Stimulated activated CD4-positive, alpha-beta T cell treated with anti-CD3 and anti-CD28 coated beads, Interleukin-4, amount 100 ng/mL, for 1 hour (primary cell): Measurements from ENCODE around the gene CHAD.
"Not testable (repeated sequence)": the region's sequence is repeated elsewhere in the genome, so short reads cannot be mapped to it uniquely, and the experiment has no call there.

Experiments
- DNase-seq: peaks from one replicate; pipeline ENCODE4 v3.0.0-alpha.2; 2020

CHAD gene

DNA sequence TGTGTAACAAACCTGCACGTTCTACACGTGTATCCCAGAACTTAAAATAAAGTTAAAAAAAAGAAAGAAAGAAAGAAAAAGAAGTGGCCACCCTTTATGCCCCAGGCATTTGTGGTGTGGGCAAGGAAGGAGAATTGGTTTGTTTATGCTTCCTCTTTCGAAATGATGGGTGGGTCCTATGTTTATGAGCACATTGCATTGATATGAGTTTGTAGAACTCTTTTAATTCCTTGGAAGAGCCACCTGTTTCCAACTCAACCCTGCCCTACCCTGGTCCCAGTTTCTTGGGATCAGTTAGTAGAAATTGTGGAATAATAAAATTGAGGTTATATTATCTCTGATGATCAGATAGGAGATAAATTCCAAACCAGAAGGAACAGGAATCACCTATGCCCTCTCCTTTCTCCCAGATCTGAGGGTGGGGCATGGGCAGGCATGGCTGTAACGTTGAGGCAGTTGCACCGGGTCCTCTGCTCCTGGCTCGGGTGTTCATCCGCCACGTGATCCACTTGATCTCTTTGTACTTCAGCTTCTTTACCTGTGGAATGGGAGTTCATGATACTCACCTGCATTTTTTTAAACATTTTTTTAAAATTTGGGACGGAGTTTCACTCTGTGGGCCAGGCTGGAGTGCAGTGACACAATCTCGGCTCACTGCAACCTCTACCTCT lies 15.9 kb downstream of the CHAD start:
- DNase-seq = no peak

- no peak for DNase-seq
Measured at GRCh38 chr17:50451943-50452629, 16.6 kb downstream of the CHAD start.

DNA sequence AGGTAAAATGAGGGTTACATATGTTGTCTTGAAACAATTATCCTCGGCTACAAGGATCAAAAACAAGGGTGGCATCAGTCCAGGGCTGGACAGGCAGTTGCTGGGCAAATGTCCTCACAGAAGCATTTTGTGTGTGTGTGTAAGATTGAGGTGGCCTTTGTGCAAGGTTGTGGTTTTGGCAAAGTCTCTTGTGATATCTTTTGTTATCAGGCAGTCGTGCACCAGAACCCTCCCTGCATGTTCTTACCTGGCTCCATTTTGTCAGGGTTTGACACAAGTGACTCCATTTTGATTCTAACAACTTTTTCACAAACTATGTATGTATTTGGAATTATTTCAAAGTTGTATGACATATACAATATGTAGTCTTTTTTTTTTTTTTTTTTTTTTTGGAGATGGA lies 20.0 kb downstream of the CHAD start:
- no peak for DNase-seq

DNA sequence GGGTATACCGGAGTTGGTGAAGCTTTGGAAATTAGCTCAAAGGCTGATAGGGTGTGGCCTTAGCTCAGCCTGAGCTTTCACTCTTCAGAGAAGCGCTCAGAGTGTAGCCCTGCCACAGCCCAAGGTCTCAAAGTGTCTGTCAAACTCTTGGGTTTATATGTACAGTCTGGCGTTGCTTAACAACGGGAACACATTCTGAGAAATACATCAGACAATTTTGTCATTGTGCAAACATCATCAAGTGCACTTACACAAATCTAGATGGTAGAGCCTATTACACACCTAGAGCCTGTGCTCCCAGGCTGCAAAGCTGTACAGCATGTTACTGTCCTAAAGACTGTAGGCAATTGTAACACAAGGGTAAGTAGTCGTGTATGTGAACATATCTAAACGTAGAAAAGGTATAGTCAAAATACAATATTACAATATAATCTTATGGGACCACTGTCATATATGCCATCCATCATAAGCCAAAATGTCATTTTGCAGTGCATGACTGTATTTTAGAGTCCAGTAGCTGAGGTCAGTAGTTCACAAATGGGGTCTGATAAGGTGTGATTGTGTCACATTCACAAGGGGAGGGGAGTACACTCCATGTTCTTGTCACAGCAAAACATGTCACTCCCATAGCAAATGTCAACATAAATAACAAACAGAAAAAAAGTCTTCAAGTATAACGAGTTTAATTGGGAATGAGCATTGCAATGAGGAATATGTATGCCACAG lies 20.6 kb downstream of the CHAD start:
- DNase-seq = no peak

GRCh38 chr17:50445730-50446325 lies 22.9 kb downstream of the CHAD start:
- DNase-seq = no peak

- DNase-seq = no peak
Measured at GRCh38 chr17:50444841-50445715, 23.6 kb downstream of the CHAD start.

GRCh38 chr17:50443505-50443974 lies 25.1 kb downstream of the CHAD start:
- no peak for DNase-seq

- DNase-seq = no peak
Measured at GRCh38 chr17:50440838-50441829, 27.5 kb downstream of the CHAD start.

- no peak for DNase-seq
Measured at GRCh38 chr17:50440172-50440837, 28.4 kb downstream of the CHAD start.

DNA sequence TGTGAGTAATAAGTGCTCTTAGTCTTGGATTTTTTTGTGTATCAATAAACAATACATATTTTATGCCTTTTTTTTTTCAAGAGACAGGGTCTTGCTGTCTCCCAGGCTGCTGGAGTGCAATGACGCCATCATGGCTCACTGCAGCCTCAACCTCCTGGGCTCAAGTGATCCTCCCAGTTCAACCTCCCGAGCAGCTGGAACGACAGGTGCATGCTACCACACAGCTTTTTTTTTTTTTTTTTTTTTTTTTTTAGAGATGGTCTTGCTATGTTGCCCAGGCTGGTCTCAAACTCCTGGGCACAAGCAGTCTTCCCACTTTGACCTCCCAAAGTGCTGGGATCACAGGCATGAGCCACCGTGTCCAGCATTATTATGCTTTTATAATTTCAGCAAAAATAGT lies 29.7 kb downstream of the CHAD start:
- DNase-seq = no peak

- DNase-seq = no peak
Measured at GRCh38 chr17:50437409-50437808, 31.3 kb downstream of the CHAD start.

- no peak for DNase-seq
Measured at GRCh38 chr17:50432125-50432762, 36.4 kb downstream of the CHAD start.

DNA sequence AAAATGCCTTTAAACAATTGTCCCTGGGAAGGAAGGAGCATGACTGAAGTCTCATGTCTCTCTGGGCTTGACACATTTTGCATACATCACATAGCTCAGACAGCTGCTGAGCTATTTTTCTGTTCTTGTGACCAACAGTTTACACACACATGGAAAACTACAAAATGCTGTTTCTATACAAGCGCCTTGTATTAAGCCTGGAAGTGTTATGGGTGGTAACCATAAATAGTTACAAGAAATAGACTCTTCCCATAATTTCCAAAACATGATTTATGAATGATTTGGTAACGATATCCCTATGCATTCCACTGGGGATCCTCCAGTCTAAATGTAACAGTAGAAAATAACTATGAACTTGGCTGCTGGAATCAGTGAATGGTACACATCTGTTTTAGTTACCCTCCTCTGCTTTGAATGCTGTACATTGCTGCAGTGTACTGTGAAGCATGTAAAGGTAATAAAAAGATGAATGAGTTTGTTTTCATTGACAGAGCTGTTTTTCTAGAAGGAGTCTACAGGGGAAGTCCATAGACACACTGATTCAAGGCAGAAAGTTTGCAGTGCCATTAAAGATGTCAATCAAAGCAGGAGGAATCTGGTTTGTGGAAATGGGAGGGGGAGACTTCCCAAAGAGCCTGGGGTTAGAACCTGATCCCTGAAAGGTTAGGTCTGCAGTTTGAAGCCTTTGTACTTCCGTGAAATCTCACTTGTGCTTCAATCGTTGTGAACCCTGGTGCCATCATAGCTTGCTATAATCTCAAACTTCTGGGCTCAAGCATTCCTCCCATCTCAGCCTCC lies 37.7 kb downstream of the CHAD start:
- no peak for DNase-seq

DNA sequence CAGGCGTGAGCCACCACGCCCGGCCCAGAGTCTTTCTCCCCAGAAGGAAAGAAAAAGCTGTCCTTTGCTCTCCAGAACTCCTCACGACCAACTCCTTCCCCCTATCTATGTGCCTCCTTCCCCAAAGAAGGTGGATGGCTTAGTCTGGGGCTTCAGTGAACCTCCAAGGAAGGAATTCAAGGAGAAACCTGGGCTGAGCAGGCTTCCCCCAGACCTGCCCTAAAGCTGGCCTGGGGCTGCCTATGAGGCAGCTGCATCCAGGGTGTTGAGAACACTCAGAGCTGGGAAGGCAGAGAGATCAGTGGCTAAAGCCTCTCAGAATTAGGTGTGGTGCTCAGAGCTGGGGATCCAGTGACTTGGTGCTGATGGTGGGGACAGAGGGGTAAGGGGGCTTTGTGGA lies 38.9 kb downstream of the CHAD start:
- no peak for DNase-seq

GRCh38 chr17:50428831-50429424 lies 39.8 kb downstream of the CHAD start:
- DNase-seq = no peak

GRCh38 chr17:50428126-50428525 lies 40.6 kb downstream of the CHAD start:
- not testable (repeated sequence) for DNase-seq

- DNase-seq = peak; percentile 9
Measured at GRCh38 chr17:50426814-50427787, 41.6 kb downstream of the CHAD start.

DNA sequence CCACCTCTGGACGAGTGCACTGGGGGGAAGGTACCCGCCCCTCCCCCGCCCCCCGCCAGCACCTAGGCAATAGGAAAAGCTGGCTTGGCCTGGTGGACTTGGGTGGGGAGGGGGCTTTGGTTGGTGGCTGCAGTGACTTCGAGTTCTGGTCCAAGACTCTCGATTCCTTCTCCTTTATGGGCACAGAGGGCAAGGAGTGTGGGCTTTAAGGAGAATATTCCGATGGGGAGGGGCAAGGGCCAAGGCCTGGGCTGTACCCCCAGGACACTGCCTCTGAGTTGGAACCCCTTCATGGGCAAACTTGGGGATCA lies 42.3 kb downstream of the CHAD start:
- DNase-seq = no peak
